ENCODE results near the gene PAOX.
"Not testable (repeated sequence)": the region's sequence is repeated elsewhere in the genome, so short reads cannot be mapped to it uniquely, and the experiment has no call there.

Gene PAOX

GRCh38 chr10:133364645-133365431, 14.2 kb upstream of the PAOX start:
- no peak for DNase-seq (ENCODE audit: low spot score)

- no peak for DNase-seq (ENCODE audit: low spot score)
These were observed 13.5 kb upstream of the PAOX start for GRCh38 chr10:133365461-133366129.

- no peak for DNase-seq (ENCODE audit: low spot score)
These were observed 13.0 kb upstream of the PAOX start for GRCh38 chr10:133366130-133366478.

- DNase-seq (ENCODE audit: low spot score): no peak
These were observed 12.3 kb upstream of the PAOX start for GRCh38 chr10:133366751-133367150.

GRCh38 chr10:133367461-133367860, 11.6 kb upstream of the PAOX start:
- DNase-seq (ENCODE audit: low spot score): not testable (repeated sequence)

- DNase-seq (ENCODE audit: low spot score): no peak
These were observed 10.9 kb upstream of the PAOX start for GRCh38 chr10:133368153-133368552.

- no peak for DNase-seq (ENCODE audit: low spot score)
These were observed 8.9 kb upstream of the PAOX start for GRCh38 chr10:133370030-133370786.

GRCh38 chr10:133372507-133372906, 6.6 kb upstream of the PAOX start:
- DNase-seq (ENCODE audit: low spot score): no peak

GRCh38 chr10:133373174-133374090, 5.6 kb upstream of the PAOX start, which contains the start of gene ECHS1:
Gene ECHS1, minus strand, starts transcription at chr10:133373354. Its CDS starts 21 bp downstream, at chr10:133373333.
- peak; percentile 94 for DNase-seq (ENCODE audit: low spot score)

- no peak for DNase-seq (ENCODE audit: low spot score)
These were observed 3.5 kb upstream of the PAOX start for GRCh38 chr10:133375357-133376115.

GRCh38 chr10:133376183-133376582, 2.9 kb upstream of the PAOX start:
- not testable (repeated sequence) for DNase-seq (ENCODE audit: low spot score)

GRCh38 chr10:133377025-133377817, 1.8 kb upstream of the PAOX start:
- DNase-seq (ENCODE audit: low spot score): no peak

- DNase-seq (ENCODE audit: low spot score): no peak
These were observed 1.2 kb upstream of the PAOX start for GRCh38 chr10:133377818-133378250.

GRCh38 chr10:133378251-133379096, 588 bp upstream of the PAOX start:
- DNase-seq (ENCODE audit: low spot score): peak; percentile 72

- peak; percentile 48 for DNase-seq (ENCODE audit: low spot score)
These were observed 972 bp downstream of the PAOX start for GRCh38 chr10:133379801-133380666.

GRCh38 chr10:133381036-133381435, 2.0 kb downstream of the PAOX start:
- DNase-seq (ENCODE audit: low spot score): no peak

- DNase-seq (ENCODE audit: low spot score): no peak
These were observed 4.5 kb downstream of the PAOX start for GRCh38 chr10:133383551-133383950.

- no peak for DNase-seq (ENCODE audit: low spot score)
These were observed 5.0 kb downstream of the PAOX start for GRCh38 chr10:133384071-133384470.
